Eye (tissue), 1 donor: ENCODE data around the gene SELENON.

Source experiments
- DNase-seq: peaks from one replicate; pipeline ENCODE4 v3.0.0-alpha.2; 2015

The SELENON gene

GRCh38 chr1:25799935-25800702, at the start of gene SELENON:
TSS of gene SELENON (plus strand) at chr1:25800193. CDS start at chr1:25800231, 38 bp downstream.
- DNase-seq = peak; percentile 84

- DNase-seq = no peak
Measured at GRCh38 chr1:25750923-25751605, 48.9 kb upstream of the SELENON start.

DNA sequence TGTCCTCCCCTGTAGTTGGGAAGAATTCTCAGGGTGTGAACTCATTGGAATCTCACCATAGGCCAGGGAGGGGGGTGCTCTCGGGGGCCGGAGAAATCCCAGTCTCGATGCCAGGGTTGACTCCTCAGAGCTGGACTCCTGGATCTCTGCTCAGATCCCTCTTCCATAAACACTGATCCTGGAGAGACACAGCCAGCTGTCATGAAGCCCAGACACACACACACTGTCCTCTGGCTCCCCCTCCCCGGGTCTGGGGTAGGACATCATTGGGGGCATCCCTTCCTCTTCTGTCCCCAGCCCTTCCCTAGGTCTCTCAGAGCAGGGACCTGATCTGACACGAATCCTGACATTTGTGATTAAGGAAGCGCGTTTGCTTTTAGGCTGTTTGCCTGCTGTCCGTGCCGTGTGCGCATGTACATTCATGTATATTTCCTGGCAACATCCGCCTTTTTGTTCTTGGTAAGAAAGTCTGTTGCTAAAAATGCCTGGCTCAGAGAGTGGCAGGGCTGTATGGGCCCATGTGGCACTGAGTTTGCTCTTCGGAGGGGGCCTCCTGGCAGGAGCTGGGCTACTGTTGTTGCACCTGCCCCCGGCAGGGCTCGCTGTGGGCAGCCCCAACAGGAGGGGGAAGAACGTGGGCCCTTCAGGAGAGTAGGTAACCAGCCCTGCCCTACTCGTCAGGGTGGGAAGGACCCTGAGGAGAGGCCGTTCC, 45.4 kb upstream of the SELENON start:
- peak; percentile 23 for DNase-seq

DNA sequence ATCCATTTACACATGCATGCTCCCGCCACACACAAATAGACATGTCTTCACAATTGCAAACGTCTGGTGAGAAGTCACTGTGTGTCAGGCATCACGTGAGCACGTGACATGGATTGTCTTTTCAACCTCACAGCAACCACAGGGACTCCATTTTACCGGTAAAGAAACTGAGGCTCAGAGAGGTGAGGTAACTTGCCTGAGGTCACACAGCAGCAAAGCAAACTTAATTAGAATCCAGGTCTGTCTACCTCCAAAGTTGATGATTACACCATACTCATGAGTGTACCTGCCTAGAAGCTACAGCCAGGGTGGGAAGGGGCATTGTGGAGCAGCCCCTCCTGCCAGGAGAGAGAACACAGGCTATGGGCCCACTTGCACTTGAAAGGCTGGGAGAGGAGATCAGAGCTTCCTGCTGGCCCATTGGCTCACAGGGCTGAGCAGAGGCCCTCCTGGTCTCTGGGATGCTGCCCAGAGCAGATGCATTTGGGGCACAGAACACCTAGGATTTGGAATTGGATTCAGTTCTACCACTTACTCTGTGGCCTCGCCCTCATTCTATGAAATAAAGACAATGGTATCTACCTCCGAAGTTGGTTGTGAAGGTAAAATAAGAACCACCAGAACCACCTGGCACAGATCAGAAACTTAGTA, 44.4 kb upstream of the SELENON start:
- DNase-seq = no peak

DNA sequence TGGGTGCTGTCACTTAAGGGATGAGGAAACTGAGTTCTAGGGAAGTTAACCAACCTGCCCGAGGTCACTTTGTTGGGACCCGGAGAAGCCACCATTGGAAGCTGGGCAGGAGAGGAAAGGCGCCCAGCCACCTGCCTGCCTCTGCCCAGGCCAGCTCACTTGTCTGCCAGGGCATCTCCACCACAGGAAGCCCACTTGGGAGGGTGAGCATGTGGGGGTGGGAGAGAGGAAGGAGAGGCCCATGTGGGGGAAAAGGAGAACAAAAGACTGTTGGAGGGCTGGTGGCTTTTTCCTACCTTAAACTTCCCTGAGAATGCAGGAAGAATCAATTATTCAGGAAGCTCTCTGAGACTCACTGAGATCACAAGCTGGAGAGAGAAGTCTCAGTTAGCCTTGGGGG, 43.8 kb upstream of the SELENON start:
- no peak for DNase-seq

- DNase-seq = peak; percentile 38
Measured at GRCh38 chr1:25757151-25757845, 42.7 kb upstream of the SELENON start.

- no peak for DNase-seq
Measured at GRCh38 chr1:25757846-25758185, 42.2 kb upstream of the SELENON start.

- DNase-seq = peak; percentile 48
Measured at GRCh38 chr1:25758466-25759070, 41.4 kb upstream of the SELENON start.

GRCh38 chr1:25760122-25760719, 39.8 kb upstream of the SELENON start:
- DNase-seq = no peak

GRCh38 chr1:25760871-25761270, 39.1 kb upstream of the SELENON start:
- peak; percentile 31 for DNase-seq

GRCh38 chr1:25763493-25763892, 36.5 kb upstream of the SELENON start:
- no peak for DNase-seq

DNA sequence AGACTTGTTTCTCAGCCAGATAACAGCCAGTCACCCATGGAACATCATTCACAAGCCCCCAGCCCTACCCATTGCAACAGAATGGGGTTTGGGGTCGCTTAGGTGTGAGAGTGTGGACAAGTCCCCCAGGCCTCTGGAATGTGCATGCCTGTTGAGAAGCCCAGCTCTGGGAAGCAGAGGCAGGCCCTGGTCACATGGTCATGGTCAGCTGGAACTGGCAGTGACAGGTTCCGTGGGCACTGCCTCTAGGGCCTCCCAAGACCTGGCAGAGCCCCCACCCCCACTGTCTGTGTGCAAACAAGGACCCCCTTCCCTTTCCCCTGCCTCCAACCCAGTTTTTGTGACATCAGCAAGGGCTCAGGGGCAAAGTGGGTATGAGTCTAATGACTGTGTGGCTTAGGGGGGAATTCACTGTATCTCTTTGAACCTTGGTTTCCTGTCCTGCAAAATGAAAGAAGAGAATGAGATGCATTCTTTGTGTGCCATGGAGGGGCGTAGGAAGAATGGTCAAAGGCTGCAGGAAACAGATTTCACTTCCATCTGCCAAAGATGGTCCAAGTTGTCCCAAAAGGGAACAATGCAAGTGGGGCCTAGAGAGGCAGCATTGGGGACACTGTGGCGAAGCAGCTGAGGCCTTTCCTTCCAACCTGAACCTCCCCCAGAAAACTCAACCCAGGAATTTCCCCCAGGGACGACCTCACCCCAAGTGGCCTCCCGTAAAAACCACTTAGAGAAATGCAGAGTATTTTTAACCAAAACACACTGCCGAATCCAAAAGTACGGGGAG, 34.7 kb upstream of the SELENON start:
- peak; percentile 22 for DNase-seq

- DNase-seq = peak; percentile 35
Measured at GRCh38 chr1:25765923-25766589, 33.9 kb upstream of the SELENON start.

DNA sequence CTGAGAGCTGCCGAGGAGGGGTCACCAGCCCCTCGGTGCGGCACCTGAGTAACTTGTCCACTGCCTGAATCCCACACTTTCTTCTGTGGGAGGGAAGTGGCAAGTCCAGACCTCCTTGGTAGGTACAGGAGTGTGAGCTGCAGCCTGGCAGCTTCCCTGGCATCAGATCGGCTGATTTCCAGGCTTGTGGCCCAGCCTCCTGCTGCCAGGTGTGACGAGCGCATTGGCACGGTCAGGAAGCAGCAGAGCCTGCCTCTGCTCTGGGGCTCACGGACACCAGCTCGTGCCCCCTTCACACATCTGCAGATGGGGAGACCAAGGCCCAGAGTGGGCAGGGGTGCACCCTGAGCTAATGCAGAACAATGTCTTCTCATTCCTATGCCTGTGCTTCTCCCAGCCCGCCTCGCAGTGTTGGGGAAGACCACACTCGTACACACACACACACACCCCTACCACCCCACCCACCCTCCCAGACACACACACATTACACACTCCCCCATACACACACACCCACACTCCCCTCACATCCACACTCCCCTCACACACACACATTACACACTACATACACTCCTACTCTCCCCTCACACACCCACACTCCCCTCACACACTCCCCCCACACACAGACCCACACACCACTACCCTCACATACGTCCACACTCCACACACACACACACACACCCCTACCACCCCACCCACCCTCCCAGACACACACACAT, 33.1 kb upstream of the SELENON start:
- DNase-seq = no peak

- DNase-seq = no peak
Measured at GRCh38 chr1:25767437-25767770, 32.6 kb upstream of the SELENON start.

DNA sequence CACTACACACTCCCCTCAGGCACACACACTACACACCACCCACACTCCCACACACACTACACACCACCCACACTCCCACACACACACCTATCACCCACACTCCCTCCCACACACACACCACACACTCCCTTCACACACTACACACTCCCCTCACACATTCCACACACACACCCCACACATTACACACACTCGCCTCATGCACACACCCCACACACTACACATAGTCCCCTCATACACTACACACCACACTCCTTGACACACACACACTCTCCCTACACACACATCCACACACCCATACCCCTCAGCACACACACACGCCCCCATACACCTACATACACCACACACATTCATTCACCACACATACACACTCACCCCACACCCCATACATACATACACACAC, 31.0 kb upstream of the SELENON start:
- DNase-seq = no peak

- no peak for DNase-seq
Measured at GRCh38 chr1:25769625-25770383, 30.2 kb upstream of the SELENON start.

- DNase-seq = no peak
Measured at GRCh38 chr1:25770541-25771220, 29.3 kb upstream of the SELENON start.
